HEK293 (cell line): Measurements from ENCODE around the gene SERINC4.

Source experiments
- BCL11A ChIP-seq: fragments of 450-650 bp; formaldehyde crosslinking; IDR thresholded peaks from 2 replicates; pipeline ENCODE4 v1.5.1; 2016; ENCODE audit warnings: low read depth, missing biosample characterization, missing genetic modification characterization
- EGR2 ChIP-seq: fragments of 450-650 bp; formaldehyde crosslinking; IDR thresholded peaks from 2 replicates; pipeline ENCODE4 v1.5.1; 2016; ENCODE audit warnings: low read depth, missing biosample characterization, missing genetic modification characterization
- GLI2 ChIP-seq: fragments of 450-650 bp; formaldehyde crosslinking; IDR thresholded peaks from 2 replicates; pipeline ENCODE4; 2017; ENCODE audit warnings: missing biosample characterization, missing genetic modification characterization, low read depth, borderline replicate concordance
- KLF1 ChIP-seq: fragments of 450-650 bp; formaldehyde crosslinking; IDR thresholded peaks from 2 replicates; pipeline ENCODE4 v1.5.1; 2016; ENCODE audit warnings: missing biosample characterization, missing genetic modification characterization
- PRDM10 ChIP-seq: fragments of 450-650 bp; formaldehyde crosslinking; IDR thresholded peaks from 2 replicates; pipeline ENCODE4 v1.5.1; 2016; ENCODE audit warnings: missing biosample characterization, missing genetic modification characterization
- PRDM6 ChIP-seq: fragments of 450-650 bp; formaldehyde crosslinking; IDR thresholded peaks from 2 replicates; pipeline ENCODE4 v1.5.1; 2017; ENCODE audit warnings: missing biosample characterization, missing genetic modification characterization
- RBAK ChIP-seq: fragments of 450-650 bp; formaldehyde crosslinking; IDR thresholded peaks from 2 replicates; pipeline ENCODE4 v1.5.1; 2016; ENCODE audit warnings: missing biosample characterization, missing genetic modification characterization
- REST ChIP-seq: fragments of 450-650 bp; formaldehyde crosslinking; IDR thresholded peaks from 2 replicates; pipeline ENCODE4 v1.5.1; 2016; ENCODE audit warnings: missing biosample characterization, missing genetic modification characterization
- SCRT2 ChIP-seq: fragments of 450-650 bp; formaldehyde crosslinking; IDR thresholded peaks from 2 replicates; pipeline ENCODE4 v1.5.1; 2016; ENCODE audit warnings: missing biosample characterization, missing genetic modification characterization
- SP2 ChIP-seq: fragments of 450-650 bp; formaldehyde crosslinking; IDR thresholded peaks from 2 replicates; pipeline ENCODE4 v1.5.1; 2016; ENCODE audit warnings: missing biosample characterization, missing genetic modification characterization
- ZBTB6 ChIP-seq: fragments of 450-650 bp; formaldehyde crosslinking; IDR thresholded peaks from 2 replicates; pipeline ENCODE4 v1.5.1; 2017; ENCODE audit warnings: missing biosample characterization, missing genetic modification characterization
- ZBTB7A ChIP-seq: fragments of 450-650 bp; formaldehyde crosslinking; IDR thresholded peaks from 2 replicates; pipeline ENCODE4 v1.5.1; 2016; ENCODE audit warnings: low read depth, missing biosample characterization, missing genetic modification characterization
- ZBTB8A ChIP-seq: fragments of 450-650 bp; formaldehyde crosslinking; IDR thresholded peaks from 2 replicates; pipeline ENCODE4 v1.5.1; 2016; ENCODE audit warnings: missing biosample characterization, missing genetic modification characterization
- ZEB2 ChIP-seq: fragments of 450-650 bp; formaldehyde crosslinking; IDR thresholded peaks from 2 replicates; pipeline ENCODE4 v1.5.1; 2016; ENCODE audit warnings: missing biosample characterization, missing genetic modification characterization
- ZNF112 ChIP-seq: fragments of 450-650 bp; formaldehyde crosslinking; IDR thresholded peaks from 2 replicates; pipeline ENCODE4 v1.5.0; 2017; ENCODE audit warnings: missing biosample characterization, missing genetic modification characterization
- ZNF175 ChIP-seq: fragments of 450-650 bp; formaldehyde crosslinking; IDR thresholded peaks from 2 replicates; pipeline ENCODE4 v1.5.1; 2016; ENCODE audit warnings: missing biosample characterization, missing genetic modification characterization
- ZNF223 ChIP-seq: fragments of 450-650 bp; formaldehyde crosslinking; IDR thresholded peaks from 2 replicates; pipeline ENCODE4 v1.5.1; 2016; ENCODE audit warnings: missing biosample characterization, missing genetic modification characterization
- ZNF266 ChIP-seq: fragments of 450-650 bp; formaldehyde crosslinking; IDR thresholded peaks from 2 replicates; pipeline ENCODE4 v1.5.1; 2016; ENCODE audit warnings: missing biosample characterization, missing genetic modification characterization, low read depth
- ZNF274 ChIP-seq, 2 experiments: fragments of 200-500 bp in 1 of 2; fragments of 450-650 bp in 1 of 2; sonication (Bioruptor generic) in 1 of 2; formaldehyde crosslinking in 1 of 2; IDR thresholded peaks; 2 replicates each; pipeline versions ENCODE4 v1.5.1 to v1.6.1; 2014 to 2016; ENCODE audit warnings: borderline replicate concordance in 1 of 2, inconsistent platforms in 1 of 2, low read length in 1 of 2, missing biosample characterization in 1 of 2, missing genetic modification characterization in 1 of 2
- ZNF280D ChIP-seq: fragments of 450-650 bp; formaldehyde crosslinking; IDR thresholded peaks from 2 replicates; pipeline ENCODE4 v1.5.1; 2016; ENCODE audit warnings: missing biosample characterization, missing genetic modification characterization
- ZNF292 ChIP-seq: fragments of 450-650 bp; formaldehyde crosslinking; IDR thresholded peaks from 2 replicates; pipeline ENCODE4 v1.5.1; 2016; ENCODE audit warnings: low read depth, missing biosample characterization, missing genetic modification characterization, borderline replicate concordance
- ZNF341 ChIP-seq: fragments of 450-650 bp; formaldehyde crosslinking; IDR thresholded peaks from 2 replicates; pipeline ENCODE4; 2016; ENCODE audit warnings: low read depth, missing biosample characterization, missing genetic modification characterization
- ZNF426 ChIP-seq: fragments of 450-650 bp; formaldehyde crosslinking; IDR thresholded peaks from 2 replicates; pipeline ENCODE4 v1.5.1; 2017; ENCODE audit warnings: missing biosample characterization, missing genetic modification characterization, mild to moderate bottlenecking, inconsistent platforms, moderate library complexity
- ZNF600 ChIP-seq: fragments of 450-650 bp; formaldehyde crosslinking; IDR thresholded peaks from 2 replicates; pipeline ENCODE4 v1.5.1; 2016; ENCODE audit warnings: missing biosample characterization, missing genetic modification characterization
- ZNF792 ChIP-seq: fragments of 450-650 bp; formaldehyde crosslinking; IDR thresholded peaks from 2 replicates; pipeline ENCODE4 v1.5.1; 2016; ENCODE audit warnings: missing biosample characterization, missing genetic modification characterization

The SERINC4 gene

GRCh38 chr15:43800286-43801141 lies 494 bp upstream of the SERINC4 start, which contains the start of gene HYPK (continued):
- no peak; the same call in 1 of the 2 replicates for TF ChIP-seq ZNF341
- peak; percentile 15; the same call in 1 of the 2 replicates for TF ChIP-seq KLF1 (tag by site-specific recombination)
- TF ChIP-seq ZNF274 (IDR thresholded peaks at IDR 0.05; ENCODE audit: low read length) = no peak
- TF ChIP-seq ZNF274 (tag by site-specific recombination; IDR thresholded peaks at IDR 0.05; ENCODE audit: borderline replicate concordance) = no peak
- no peak for TF ChIP-seq BCL11A
- TF ChIP-seq PRDM6 (tag by site-specific recombination) = no peak
- TF ChIP-seq ZNF112 (tag by site-specific recombination) = no peak
- 0 out of 2 replicates have a peak, but pooled peaks have one; percentile 12 for TF ChIP-seq SCRT2 (tag by site-specific recombination)
- TF ChIP-seq ZNF426 = no peak
- TF ChIP-seq ZNF600 (tag by site-specific recombination) = peak; percentile 87
- no peak for TF ChIP-seq ZNF223 (tag by site-specific recombination)
- peak; percentile 84 for TF ChIP-seq SP2 (tag by site-specific recombination)
- no peak for TF ChIP-seq PRDM10 (tag by site-specific recombination)
- TF ChIP-seq REST (tag by site-specific recombination) = no peak
- TF ChIP-seq ZNF792 (tag by site-specific recombination) = no peak
- no peak for TF ChIP-seq ZNF266
- TF ChIP-seq ZBTB8A (tag by site-specific recombination) = no peak
- no peak for TF ChIP-seq ZNF292 (tag by site-specific recombination)
- TF ChIP-seq EGR2 = no peak; the same call in 1 of the 2 replicates
- no peak for TF ChIP-seq RBAK (tag by site-specific recombination)
- no peak for TF ChIP-seq ZNF280D (tag by site-specific recombination)
- no peak for TF ChIP-seq ZBTB6 (tag by site-specific recombination)
- TF ChIP-seq GLI2 (tag by site-specific recombination) = no peak
- TF ChIP-seq ZBTB7A (tag by site-specific recombination) = peak; percentile 49; the same call in 1 of the 2 replicates
- TF ChIP-seq ZEB2 = 0 out of 2 replicates have a peak, but pooled peaks have one; percentile 51
- no peak for TF ChIP-seq ZNF175
